GM12878 (cell line): ENCODE results near the gene HOPX. TPM values are rescaled to one million over a fixed set of nuclear protein-coding genes. Genes with fewer than 3 reads are reported as not detected.

Experiments used
- ATAC-seq: fragments of 200-7000 bp; cut with Tn5 transposase; 3 replicates; pipeline ENCODE4 v1.9.1; 2020; ENCODE audit warnings: mild to moderate bottlenecking, moderate library complexity
- BruUV-seq: library from RNA; stranded (reverse); fragments of 400-500 nt; replicated peaks from 2 replicates; lab custom pipeline; 2021; lab: Mats Ljungman, UMichigan
- CTCF ChIA-PET: fragments of 300-600 bp; sonication (Branson Sonifier 250); formaldehyde crosslinking; extraction: SDS; loops from one replicate; lab custom pipeline; 2021; ENCODE audit warnings: inconsistent platforms; lab: Yijun Ruan, JAX
- POLR2A ChIA-PET: fragments of 350-600 bp; formaldehyde crosslinking; extraction: SDS; loops from one replicate; lab custom pipeline; 2021; ENCODE audit warnings: inconsistent platforms; lab: Charles Lee
- RAD21 ChIA-PET: fragments of 300-600 bp; sonication (Branson Sonifier 250); formaldehyde crosslinking; loops from one replicate; lab custom pipeline; 2023; ENCODE audit warnings: antibody characterized with exemption; ENCODE audit not compliant: unreplicated experiment; lab: Charles Lee
- SMC1A ChIA-PET: fragments of 300-600 bp; sonication (Branson Sonifier 250); formaldehyde crosslinking; loops from one replicate; lab custom pipeline; 2023; ENCODE audit not compliant: unreplicated experiment, uncharacterized antibody; lab: Charles Lee
- DNase-seq: peaks from one replicate; pipeline ENCODE4 v3.0.0-alpha.2; 2011; ENCODE audit warnings: low read depth, low spot score
- FAIRE-seq: peaks from 3 replicates; lab custom pipeline; 2011; peaks lifted over from hg19 to GRCh38; lab: Jason Lieb, UNC
- H2AFZ ChIP-seq: 2 replicates; pipeline ENCODE4 v1.6.0; 2011; ENCODE audit warnings: low read depth, low read length, control low read depth; ENCODE audit not compliant: control insufficient read depth
- H3K27ac ChIP-seq: 2 replicates; pipeline ENCODE4 v1.5.1; 2011; ENCODE audit warnings: control low read depth; ENCODE audit not compliant: control insufficient read depth, insufficient read depth
- H3K27me3 ChIP-seq, 2 experiments: replicated peaks in 1 of 2; 2 replicates each; pipeline versions ENCODE4 v1.6.0 to v1.6.1; 2011; ENCODE audit warnings: low read length in 1 of 2; ENCODE audit not compliant: control insufficient read depth in 2 of 2, insufficient read depth in 2 of 2
- H3K36me3 ChIP-seq, 2 experiments: 2 replicates each; pipeline ENCODE4 v1.5.1; 2011; ENCODE audit warnings: low read length in 1 of 2; ENCODE audit not compliant: control insufficient read depth in 2 of 2, insufficient read depth in 2 of 2
- H3K4me1 ChIP-seq: 2 replicates; pipeline ENCODE4 v1.6.1; 2011; ENCODE audit warnings: mild to moderate bottlenecking, low read length, moderate library complexity, mixed read lengths; ENCODE audit not compliant: control insufficient read depth, insufficient read depth
- H3K4me2 ChIP-seq: 2 replicates; pipeline ENCODE4 v1.6.0; 2011; ENCODE audit warnings: control low read depth; ENCODE audit not compliant: control insufficient read depth, insufficient read depth
- H3K4me3 ChIP-seq: fragments of 200-600 bp; sonication (generic); 2 replicates; pipeline ENCODE4 v1.5.1; 2016
- H3K79me2 ChIP-seq: 2 replicates; pipeline ENCODE4 v1.6.0; 2011; ENCODE audit warnings: low read length; ENCODE audit not compliant: control insufficient read depth, insufficient read depth
- H3K9ac ChIP-seq: 2 replicates; pipeline ENCODE4 v1.8.0; 2011; ENCODE audit warnings: low read length, control low read depth, mixed read lengths; ENCODE audit not compliant: control insufficient read depth, insufficient read depth
- H3K9me3 ChIP-seq: replicated peaks from 3 replicates; pipeline ENCODE4 v1.5.1; 2011; ENCODE audit warnings: mild to moderate bottlenecking, low read length; ENCODE audit not compliant: control insufficient read depth, insufficient read depth
- H4K20me1 ChIP-seq: 2 replicates; pipeline ENCODE4 v1.6.0; 2011; ENCODE audit not compliant: control insufficient read depth, insufficient read depth
- ASH2L ChIP-seq: fragments of 300-600, 200-600 bp; sonication (generic); IDR thresholded peaks from 2 replicates; pipeline ENCODE4 v1.6.1; 2017; ENCODE audit warnings: low read depth, mild to moderate bottlenecking, borderline replicate concordance
- CREB1 ChIP-seq: IDR thresholded peaks from 2 replicates; pipeline ENCODE4 v1.6.1; 2012; ENCODE audit warnings: low read depth, mild to moderate bottlenecking, inconsistent platforms
- E4F1 ChIP-seq: fragments of 450-650 bp; IDR thresholded peaks from 2 replicates; pipeline ENCODE4 v1.6.1; 2018; ENCODE audit warnings: borderline replicate concordance, mild to moderate bottlenecking; ENCODE audit not compliant: partially characterized antibody
- EZH2 ChIP-seq: IDR thresholded peaks from 2 replicates; pipeline ENCODE4 v1.6.1; 2012; ENCODE audit warnings: low read depth, mild to moderate bottlenecking, control low read depth, inconsistent platforms, low read length, borderline replicate concordance; ENCODE audit not compliant: control insufficient read depth
- HDAC6 ChIP-seq: fragments of 200-600 bp; sonication (generic); IDR thresholded peaks from one replicate; pipeline ENCODE4 v1.8.0; 2017; ENCODE audit warnings: antibody characterized with exemption; ENCODE audit not compliant: unreplicated experiment
- IRF3 ChIP-seq: fragments of 450-650 bp; IDR thresholded peaks from 2 replicates; pipeline ENCODE4 v1.6.1; 2014; ENCODE audit warnings: mild to moderate bottlenecking
- MEF2A ChIP-seq: IDR thresholded peaks from 2 replicates; pipeline ENCODE4 v1.6.1; 2011; ENCODE audit warnings: low read depth, mild to moderate bottlenecking, low read length, moderate library complexity; ENCODE audit not compliant: insufficient read depth
- REST ChIP-seq: IDR thresholded peaks from 2 replicates; pipeline ENCODE4 v1.6.1; 2012; ENCODE audit warnings: mild to moderate bottlenecking, low read depth, low read length
- SMAD5 ChIP-seq: IDR thresholded peaks from 2 replicates; pipeline ENCODE4 v1.6.1; 2016; ENCODE audit warnings: antibody characterized with exemption, low read depth
- SPI1 ChIP-seq: IDR thresholded peaks from 2 replicates; pipeline ENCODE4 v1.6.1; 2011; ENCODE audit warnings: low read depth, mild to moderate bottlenecking, low read length, moderate library complexity, borderline replicate concordance; ENCODE audit not compliant: insufficient read depth
- SREBF2 ChIP-seq: IDR thresholded peaks from 2 replicates; pipeline ENCODE4 v1.6.1; 2012; ENCODE audit warnings: mild to moderate bottlenecking, low read length
- STAT1 ChIP-seq: fragments of 450-650 bp; conservative IDR thresholded peaks from 2 replicates; pipeline ENCODE4 v1.6.1; 2014; ENCODE audit warnings: antibody characterized with exemption, mild to moderate bottlenecking
- SUPT20H ChIP-seq: IDR thresholded peaks from 2 replicates; pipeline ENCODE4 v1.6.1; 2011; ENCODE audit warnings: low read depth, mild to moderate bottlenecking, low read length, moderate library complexity, borderline replicate concordance; ENCODE audit not compliant: control insufficient read depth
- ZBTB11 ChIP-seq: fragments of 450-650 bp; formaldehyde crosslinking; IDR thresholded peaks from 2 replicates; pipeline ENCODE4 v1.5.0; 2022; ENCODE audit warnings: mild to moderate bottlenecking, missing genetic modification characterization
- WGBS: methylation state at CpG from one replicate; pipeline ENCODE4 v1.1.6; 2016; ENCODE audit warnings: low lambda C conversion rate; ENCODE audit not compliant: insufficient replicate concordance, insufficient coverage; ENCODE audit errors: missing lambda C conversion rate; 5-methylcytosine and 5-hydroxymethylcytosine counted together
- in situ Hi-C: fragments of 300-500 bp; cut with MboI; formaldehyde crosslinking; loops from 9 replicates; pipeline ENCODE4 v1.14.3; 2018; ENCODE audit warnings: mixed read lengths
- intact Hi-C: fragments of 100-400 bp; cut with micrococcal nuclease; formaldehyde crosslinking; loops from one replicate; pipeline ENCODE4 v1.14.2; 2022; ENCODE audit not compliant: unreplicated experiment
- polyA plus RNA-seq, 11 experiments: library from polyadenylated mRNA; depleted of rRNA in 4 of 11; unstranded in 6 of 11; stranded (reverse) in 5 of 11; fragments of >200 nt; fragmentation: Nextera tagmentation in 4 of 11; fragmentation: Illumina TruSeq in 1 of 11; extraction: Ambion mirVana in 4 of 11; extraction: Trizol in 1 of 11; gene quantifications; 1 replicate in 1 of 11; 2 replicates in 10 of 11; pipeline versions ENCODE4 v1.2.1 to v1.2.3, GENCODE V29; 2011 to 2016; ENCODE audit warnings: inconsistent platforms in 2 of 11, missing spikeins in 2 of 11, low read depth in 1 of 11
- total RNA-seq, 4 experiments: library from RNA; depleted of rRNA in 3 of 4; stranded (reverse); fragments of >200 nt in 3 of 4; fragmentation: Illumina TruSeq in 1 of 4; extraction: Trizol in 1 of 4; gene quantifications; 2 replicates each; pipeline versions ENCODE4 v1.2.1 to v1.2.3, GENCODE V29; 2013 to 2021

The HOPX gene
- total and polyA plus RNA-seq, 10 of the 15 experiments (the other 5 are each of a cell fraction or from before 2014, with no cell fraction given): 0.11 to 0.40 (median 0.23) TPM; not detected in 4

- no peak for DNase-seq
- Histone ChIP-seq H3K9me3 (no peaks in the 10 kb centered on the region; the same call in 2 of the 3 replicates), H3K9ac (no peak overlapping the region), H2AFZ (no peak overlapping the region), H3K4me3 (no peak overlapping the region), H3K79me2 (no peaks in the 10 kb centered on the region), H3K27ac (no peak overlapping the region), H3K36me3 (no peaks in the 10 kb centered on the region), H3K4me1 (no peaks in the 10 kb centered on the region), H4K20me1 (no peaks in the 10 kb centered on the region), H3K27me3 (no peaks in the 10 kb centered on the region; a peak in 1 of 4 replicates), H3K4me2 (no peak overlapping the region)
- WGBS: 8% methylated on average over 5 of the region's 5 CpGs
- ChIA-PET POLR2A (no interaction called here), RAD21 (no interaction called here), CTCF (no interaction called here), SMC1A (no interaction called here)
- in situ Hi-C loops: no loop called here
- intact Hi-C loops: loop anchor here (5.0 kb wide), 1 partner anchor 172 kb away; no protein-coding TSS in a partner anchor
- ATAC-seq: no peak
- no TSS peak for BruUV-seq
- FAIRE-seq: no peak
- TF ChIP-seq ZBTB11 (CRISPR knock-in tag) (no peak), SPI1 (no peak), ASH2L (no peak), MEF2A (no peak), CREB1 (no peak), STAT1 (no peak), HDAC6 (no peak), E4F1 (no peak), SREBF2 (no peak), SMAD5 (no peak), REST (no peak), SUPT20H (no peak), EZH2 (no peak), IRF3 (no peak)
Measured at GRCh38 chr4:56665781-56666180, 15.3 kb downstream of the HOPX start.
